H1 (cell line): ENCODE data around the gene TSPAN9. TPM values are rescaled to one million over a fixed set of nuclear protein-coding genes. Genes with fewer than 3 reads are reported as not detected.

ENCODE experiments used
- CTCF ChIA-PET: fragments of 300-600 bp; sonication (Branson Sonifier 250); formaldehyde crosslinking; loops from one replicate; lab custom pipeline; 2021; ENCODE audit not compliant: partially characterized antibody; lab: Charles Lee
- POLR2A ChIA-PET: fragments of 300-600 bp; sonication (Branson Sonifier 250); formaldehyde crosslinking; loops from one replicate; lab custom pipeline; 2021; ENCODE audit warnings: inconsistent platforms; ENCODE audit not compliant: partially characterized antibody; lab: Charles Lee
- DNase-seq, 2 experiments: peaks; one replicate each; pipeline versions ENCODE4 v3.0.0 to v3.0.0-alpha.2; 2010 to 2022; ENCODE audit warnings: low spot score in 2 of 2, low read depth in 1 of 2, mixed read lengths in 1 of 2
- FAIRE-seq: peaks from 2 replicates; lab custom pipeline; 2011; peaks lifted over from hg19 to GRCh38; lab: Jason Lieb, UNC
- H2AFZ ChIP-seq: 2 replicates; pipeline ENCODE4 v1.8.1; 2012; ENCODE audit warnings: low read length, inconsistent platforms
- H2AK5ac ChIP-seq: 2 replicates; pipeline ENCODE4 v1.6.1; 2013; ENCODE audit warnings: low read depth, low read length
- H2BK120ac ChIP-seq: replicated peaks from 2 replicates; pipeline ENCODE3; 2013; ENCODE audit warnings: low read depth, low read length, inconsistent platforms
- H2BK12ac ChIP-seq: 2 replicates; pipeline ENCODE4 v1.6.1; 2013; ENCODE audit warnings: low read depth, low read length
- H2BK15ac ChIP-seq: 2 replicates; pipeline ENCODE4 v1.6.1; 2013; ENCODE audit warnings: low read length
- H2BK20ac ChIP-seq: 2 replicates; pipeline ENCODE4 v1.6.1; 2013; ENCODE audit warnings: low read length
- H2BK5ac ChIP-seq: 2 replicates; pipeline ENCODE4 v1.6.1; 2013; ENCODE audit warnings: low read depth, low read length
- H3K14ac ChIP-seq: 2 replicates; pipeline ENCODE4 v1.6.1; 2013; ENCODE audit warnings: inconsistent platforms; ENCODE audit not compliant: insufficient read length
- H3K18ac ChIP-seq: 2 replicates; pipeline ENCODE4 v1.6.1; 2013; ENCODE audit warnings: low read length; ENCODE audit errors: extremely low read depth
- H3K23ac ChIP-seq: 2 replicates; pipeline ENCODE4 v1.6.1; 2013; ENCODE audit warnings: inconsistent platforms; ENCODE audit not compliant: insufficient read length
- H3K23me2 ChIP-seq: 2 replicates; pipeline ENCODE4 v1.6.1; 2013; ENCODE audit warnings: low read depth, low read length
- H3K27ac ChIP-seq: 2 replicates; pipeline ENCODE4 v1.6.1; 2011; ENCODE audit warnings: low read depth, low read length, inconsistent platforms
- H3K27me3 ChIP-seq, 4 experiments: replicated peaks in 1 of 4; 1 replicate in 1 of 4; 2 replicates in 3 of 4; pipeline versions ENCODE4 v1.6.1 to v1.8.1; 2011 to 2013; ENCODE audit warnings: low read length in 3 of 4, mild to moderate bottlenecking in 3 of 4, inconsistent platforms in 2 of 4, mixed read lengths in 2 of 4, moderate library complexity in 1 of 4; ENCODE audit not compliant: control insufficient read depth in 3 of 4, insufficient read depth in 3 of 4; ENCODE audit errors: extremely low read depth in 1 of 4
- H3K36me3 ChIP-seq, 4 experiments: 2 replicates each; pipeline versions ENCODE4 v1.6.1 to v1.8.1; 2011 to 2013; ENCODE audit warnings: mild to moderate bottlenecking in 4 of 4, low read length in 3 of 4, moderate library complexity in 2 of 4, control low read depth in 1 of 4, inconsistent platforms in 1 of 4; ENCODE audit not compliant: insufficient read depth in 4 of 4, control insufficient read depth in 2 of 4
- H3K4ac ChIP-seq: replicated peaks from 2 replicates; pipeline ENCODE3; 2013; ENCODE audit warnings: low read length, low read depth, mixed read lengths, inconsistent platforms; ENCODE audit not compliant: insufficient read length
- H3K4me1 ChIP-seq, 4 experiments: replicated peaks in 1 of 4; 1 replicate in 1 of 4; 2 replicates in 3 of 4; pipeline versions ENCODE4 v1.6.1 to v1.8.1; 2011 to 2013; ENCODE audit warnings: low read length in 3 of 4, inconsistent platforms in 2 of 4, mixed read lengths in 1 of 4; ENCODE audit not compliant: insufficient read depth in 4 of 4, control insufficient read depth in 3 of 4
- H3K4me2 ChIP-seq, 2 experiments: 2 replicates each; pipeline versions ENCODE4 v1.6.1 to v1.8.1; 2011 to 2013; ENCODE audit warnings: low read depth in 2 of 2, low read length in 2 of 2, control low read depth in 1 of 2, inconsistent platforms in 1 of 2, mild to moderate bottlenecking in 1 of 2; ENCODE audit not compliant: insufficient read depth in 1 of 2
- H3K4me3 ChIP-seq, 4 experiments: fragments of 200-600, 300-600 bp in 1 of 4; sonication (generic), shearing (Covaris generic), sonication (Bioruptor Twin) in 1 of 4; 2 replicates each; pipeline versions ENCODE4 v1.5.1 to v1.8.1; 2011 to 2016; ENCODE audit warnings: low read length in 4 of 4, low read depth in 3 of 4, control low read depth in 2 of 4, inconsistent platforms in 2 of 4, mild to moderate bottlenecking in 2 of 4, mixed read lengths in 1 of 4, moderate library complexity in 1 of 4; ENCODE audit not compliant: insufficient read depth in 2 of 4; ENCODE audit errors: extremely low read depth in 1 of 4
- H3K56ac ChIP-seq: replicated peaks from 2 replicates; pipeline ENCODE3; 2013; ENCODE audit warnings: low read depth, mild to moderate bottlenecking, mixed read lengths, low read length, inconsistent platforms; ENCODE audit not compliant: insufficient read length
- H3K79me1 ChIP-seq: 2 replicates; pipeline ENCODE4 v1.6.1; 2013; ENCODE audit warnings: low read depth, low read length, control low read depth
- H3K79me2 ChIP-seq, 2 experiments: 2 replicates each; pipeline versions ENCODE4 v1.6.1 to v1.8.1; 2012 to 2013; ENCODE audit warnings: low read length in 2 of 2, mild to moderate bottlenecking in 2 of 2, inconsistent platforms in 1 of 2; ENCODE audit not compliant: insufficient read depth in 2 of 2, control insufficient read depth in 1 of 2
- H3K9ac ChIP-seq, 4 experiments: replicated peaks in 1 of 4; 1 replicate in 1 of 4; 2 replicates in 3 of 4; pipeline versions ENCODE4 v1.6.1 to v1.8.1; 2011 to 2013; ENCODE audit warnings: low read depth in 3 of 4, low read length in 3 of 4, control low read depth in 2 of 4, mild to moderate bottlenecking in 2 of 4, moderate library complexity in 2 of 4, inconsistent platforms in 1 of 4; ENCODE audit errors: extremely low read depth in 1 of 4
- H3K9me3 ChIP-seq, 2 experiments: 2 replicates each; pipeline versions ENCODE4 v1.6.1 to v1.8.1; 2012 to 2013; ENCODE audit warnings: mild to moderate bottlenecking in 2 of 2, moderate library complexity in 2 of 2, control low read depth in 1 of 2, inconsistent platforms in 1 of 2, low read depth in 1 of 2, low read length in 1 of 2, mixed read lengths in 1 of 2; ENCODE audit not compliant: insufficient read depth in 2 of 2
- H4K20me1 ChIP-seq, 2 experiments: replicated peaks in 1 of 2; 2 replicates each; pipeline versions ENCODE3 to v1.8.1; 2011 to 2013; ENCODE audit warnings: inconsistent platforms in 2 of 2, low read length in 2 of 2, mild to moderate bottlenecking in 1 of 2; ENCODE audit not compliant: insufficient read depth in 2 of 2, control insufficient read depth in 1 of 2
- H4K5ac ChIP-seq: 2 replicates; pipeline ENCODE4 v1.6.1; 2013; ENCODE audit warnings: low read length, low read depth, mixed read lengths, inconsistent platforms; ENCODE audit not compliant: insufficient read length
- H4K8ac ChIP-seq: 2 replicates; pipeline ENCODE4 v1.8.0; 2013; ENCODE audit warnings: mild to moderate bottlenecking, moderate library complexity, low read length, inconsistent platforms; ENCODE audit not compliant: insufficient read depth; ENCODE audit errors: extremely low read depth
- H4K91ac ChIP-seq: replicated peaks from 2 replicates; pipeline ENCODE3; 2013; ENCODE audit warnings: low read length, mixed read lengths, inconsistent platforms; ENCODE audit not compliant: insufficient read length
- BCL11A ChIP-seq, 2 experiments: IDR thresholded peaks; one replicate each; pipeline ENCODE4 v1.6.1; 2011; ENCODE audit warnings: low read depth in 2 of 2, low read length in 2 of 2, mild to moderate bottlenecking in 2 of 2
- WGBS, 2 experiments: shearing (Covaris generic) in 1 of 2; methylation state at CpG; one replicate each; pipeline versions ENCODE4 v1.1.6 to v1.1.7; 2013 to 2015; ENCODE audit warnings: low lambda C conversion rate in 2 of 2, mixed read lengths in 2 of 2, inconsistent platforms in 1 of 2, low coverage in 1 of 2, missing lambda C conversion rate in 1 of 2; ENCODE audit not compliant: insufficient replicate concordance in 2 of 2, insufficient coverage in 1 of 2, insufficient read length in 1 of 2; ENCODE audit errors: extremely low coverage in 1 of 2, missing lambda C conversion rate in 1 of 2; 5-methylcytosine and 5-hydroxymethylcytosine counted together
- polyA plus RNA-seq, 7 experiments: library from polyadenylated mRNA; depleted of rRNA in 3 of 7; stranded (reverse) in 5 of 7; unstranded in 2 of 7; fragments of >200 nt in 5 of 7; fragments of 200-250 nt in 2 of 7; gene quantifications; 1 replicate in 5 of 7; 2 replicates in 1 of 7; 4 replicates in 1 of 7; pipeline versions ENCODE4 v1.2.1 to v1.2.3, GENCODE V29; 2011 to 2013; ENCODE audit warnings: missing spikeins in 2 of 7, mixed read lengths in 2 of 7
- total RNA-seq: library from RNA; stranded (reverse); fragmentation: NEBNext Ultra II Directional; extraction: Animal tissue kit (Norgen Biotek cat#: 25700); gene quantifications from 2 replicates; pipeline ENCODE4 v1.2.1, GENCODE V29; 2021
- TF ChIP-seq, protein P1 (sequence below): IDR thresholded peaks from 2 replicates; pipeline ENCODE4 v1.6.1; 2012; ENCODE audit warnings: inconsistent platforms

The TSPAN9 gene
- total and polyA plus RNA-seq, 2 of the 8 experiments (the other 6 are each of a cell fraction or from before 2014, with no cell fraction given) = 11.5 to 29.1 TPM

DNA sequence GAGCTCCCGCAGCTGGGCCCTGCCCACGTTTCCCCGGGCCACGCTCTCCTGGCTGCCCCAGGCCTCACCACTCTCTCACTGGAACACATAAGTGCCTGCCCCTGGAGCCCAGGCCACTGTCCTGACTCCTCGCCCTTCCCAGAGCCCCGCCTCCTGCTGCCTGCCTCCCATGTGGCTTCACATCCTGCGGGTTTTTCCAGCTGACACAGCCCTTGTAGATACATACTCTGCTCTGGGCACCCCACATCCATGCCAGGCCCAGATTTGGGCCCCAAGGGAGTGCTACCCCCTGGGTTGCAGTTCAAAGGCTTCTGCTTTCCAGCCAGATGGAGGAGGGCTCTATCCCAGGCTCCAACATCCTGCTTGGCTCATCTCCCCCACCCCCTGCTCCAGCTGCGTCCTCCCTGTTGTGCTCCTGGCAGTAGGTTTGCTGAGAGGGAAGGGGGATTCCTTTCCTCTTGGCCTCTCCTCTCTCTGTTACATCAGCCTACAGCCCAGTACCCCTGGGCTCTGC, 60.1 kb downstream of the TSPAN9 start:
- POLR2A ChIA-PET = interaction anchor here (0.8 to 3.0 kb wide), 7 partner anchors 10 to 138 kb away, joined by 3 to 10 read pairs (median 4); no protein-coding TSS in a partner anchor

More for the DNA sequence above, 60.1 kb downstream of the TSPAN9 start:
- no peak overlapping the region for H3K27ac ChIP-seq
- H3K79me2 ChIP-seq = no peaks in the 10 kb centered on the region
- H3K4ac ChIP-seq = no peak overlapping the region
- H2BK15ac ChIP-seq = no peak overlapping the region
- H4K5ac ChIP-seq = no peak overlapping the region
- no peak overlapping the region for H3K14ac ChIP-seq
- no peak overlapping the region; the same call in 1 of the 2 replicates for H2BK20ac ChIP-seq
- H2BK120ac ChIP-seq = no peak overlapping the region
- no peak for TF ChIP-seq BCL11A (IDR thresholded peaks at IDR 0.05; ENCODE audit: low read depth in 2 of 2, low read length in 2 of 2)
- TF ChIP-seq, protein P1, sequence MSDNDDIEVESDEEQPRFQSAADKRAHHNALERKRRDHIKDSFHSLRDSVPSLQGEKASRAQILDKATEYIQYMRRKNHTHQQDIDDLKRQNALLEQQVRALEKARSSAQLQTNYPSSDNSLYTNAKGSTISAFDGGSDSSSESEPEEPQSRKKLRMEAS = 0 out of 2 replicates have a peak, but pooled peaks have one; percentile 37
- WGBS, 2 experiments = 60% methylated on average over 8 of the region's 8 CpGs; no CpG with 5 or more reads in 1 of the 2 experiments
- 0 out of 2 replicates have a peak overlapping the region, but pooled peaks have one; percentile 87 for H2BK12ac ChIP-seq
- DNase-seq (peak in 1 of 2 experiments; percentile 70), FAIRE-seq (no peak)
- H3K4me1 ChIP-seq = peaks cover 2 to 29% (median 20%) of the 10 kb centered on the region in 4 experiments
- no peak overlapping the region for H4K91ac ChIP-seq
- H3K9ac ChIP-seq = no peak overlapping the region; a peak in 1 of 7 replicates
- peak overlapping the region; percentile 85 for H3K18ac ChIP-seq
- H3K23me2 ChIP-seq = no peaks in the 10 kb centered on the region
- H2AFZ ChIP-seq = no peak overlapping the region
- peak overlapping the region; percentile 78; the same call in 1 of the 2 replicates for H2BK5ac ChIP-seq
- no peaks in the 10 kb centered on the region for H3K27me3 ChIP-seq
- H2AK5ac ChIP-seq = peak overlapping the region; percentile 82; the same call in 1 of the 2 replicates
- no peak overlapping the region for H3K4me3 ChIP-seq
- no peaks in the 10 kb centered on the region for H4K20me1 ChIP-seq
- H4K8ac ChIP-seq = no peak overlapping the region
- CTCF ChIA-PET = interaction anchor here (0.6 to 16.5 kb wide), 23 partner anchors 8 to 406 kb away, joined by 3 to 448 read pairs (median 5); no protein-coding TSS in a partner anchor
- H3K4me2 ChIP-seq = peak overlapping the region in 1 of 2 experiments; percentile 6; a peak in 2 of 4 replicates
- no peaks in the 10 kb centered on the region for H3K36me3 ChIP-seq
- H3K56ac ChIP-seq = no peak overlapping the region
- no peak overlapping the region for H3K23ac ChIP-seq
- H3K9me3 ChIP-seq = no peaks in the 10 kb centered on the region
- H3K79me1 ChIP-seq = no peaks in the 10 kb centered on the region; the same call in 1 of the 2 replicates
